ENCODE data around the gene FCER1G.
A peak's percentile ranks its signal among the peaks of the same experiment; 100 is the strongest.
"Not testable (repeated sequence)": the region's sequence is repeated elsewhere in the genome, so short reads cannot be mapped to it uniquely, and the experiment has no call there.

Gene FCER1G

GRCh38 chr1:161235957-161236775 is 21.1 kb downstream of the FCER1G start:
- DNase-seq = no peak

- no peak for DNase-seq
Observed at GRCh38 chr1:161238039-161238473, 23.0 kb downstream of the FCER1G start, which contains the start of gene NR1I3. Gene NR1I3, minus strand, starts transcription at chr1:161238203. Its CDS starts 1,638 bp downstream, at chr1:161236565.

DNA sequence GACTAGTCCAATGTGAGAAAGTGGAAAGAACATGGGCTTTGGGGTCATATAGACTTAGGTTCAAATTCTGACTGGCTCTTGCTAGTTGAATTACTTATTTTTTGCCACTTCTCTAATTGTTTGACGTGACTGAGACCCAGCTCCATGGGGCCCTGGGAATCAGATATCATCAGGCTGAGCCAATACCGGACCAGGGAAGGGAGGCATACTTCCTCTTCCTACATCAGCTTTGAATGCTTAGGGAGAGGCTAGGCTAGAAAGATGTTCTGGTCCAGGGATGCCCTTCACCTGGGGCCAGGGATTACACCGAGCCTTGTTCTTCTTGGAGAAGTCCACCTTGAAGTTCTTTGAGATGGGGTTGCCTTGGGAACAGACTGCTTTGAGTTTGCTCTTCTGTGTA is 26.6 kb downstream of the FCER1G start:
- no peak for DNase-seq

DNA sequence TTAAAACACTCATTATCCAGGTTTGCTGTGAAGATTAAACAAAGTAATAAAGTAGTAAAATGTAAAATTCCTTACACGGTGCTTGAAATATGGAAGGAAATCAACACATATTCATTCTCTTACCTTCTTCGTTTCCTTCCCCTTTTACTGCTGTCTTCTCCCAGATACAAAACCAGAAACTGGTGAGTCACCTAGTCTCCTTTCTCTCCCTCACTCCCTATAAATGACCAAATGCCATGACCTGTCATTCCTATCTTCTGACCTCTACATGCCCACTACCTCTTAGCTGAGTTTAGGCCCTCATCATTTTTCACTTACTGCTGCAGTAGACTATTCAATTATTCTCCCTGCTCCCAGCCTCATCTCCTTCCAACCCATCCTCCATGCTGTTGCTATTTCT is 27.2 kb downstream of the FCER1G start:
- no peak for DNase-seq

GRCh38 chr1:161244888-161245287 is 29.8 kb downstream of the FCER1G start:
- no peak for DNase-seq

DNA sequence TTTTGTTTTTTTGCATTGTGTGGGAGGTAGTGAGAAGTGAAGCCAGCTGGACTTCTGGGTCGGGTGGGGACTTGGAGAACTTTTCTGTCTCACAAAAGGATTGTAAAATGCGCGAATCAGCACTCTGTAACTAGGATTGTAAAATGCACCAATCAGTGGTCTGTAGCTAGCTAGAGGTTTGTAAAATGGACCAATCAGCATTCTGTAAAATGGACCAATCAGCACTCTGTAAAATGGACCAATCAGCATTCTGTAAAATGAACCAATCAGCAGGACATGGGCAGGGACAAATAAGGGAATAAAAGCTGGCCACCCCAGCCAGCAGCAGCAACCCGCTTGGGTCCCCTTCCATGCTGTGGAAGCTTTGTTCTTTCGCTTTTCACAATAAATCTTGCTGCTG is 35.0 kb downstream of the FCER1G start:
- DNase-seq = not testable (repeated sequence)

DNA sequence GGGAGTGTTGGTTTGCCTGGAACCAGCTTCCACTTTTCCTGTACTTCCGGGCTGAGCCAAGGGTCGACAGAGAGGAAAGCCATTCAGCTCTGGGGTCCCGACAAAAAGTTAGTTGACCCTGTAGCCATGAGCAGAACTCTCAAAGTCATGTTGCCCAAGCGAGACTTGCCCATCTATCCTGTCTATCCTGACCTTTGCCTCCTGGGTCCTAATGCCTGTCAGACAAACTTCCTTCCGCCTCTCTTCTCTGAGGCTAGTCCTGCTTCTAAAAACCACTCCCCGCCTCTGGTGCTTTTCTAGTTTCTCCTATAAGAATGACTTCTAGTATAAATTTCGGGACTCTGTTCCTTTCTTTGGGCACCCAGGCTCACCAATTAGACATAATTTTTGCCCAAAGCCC is 35.7 kb downstream of the FCER1G start:
- no peak for DNase-seq

DNA sequence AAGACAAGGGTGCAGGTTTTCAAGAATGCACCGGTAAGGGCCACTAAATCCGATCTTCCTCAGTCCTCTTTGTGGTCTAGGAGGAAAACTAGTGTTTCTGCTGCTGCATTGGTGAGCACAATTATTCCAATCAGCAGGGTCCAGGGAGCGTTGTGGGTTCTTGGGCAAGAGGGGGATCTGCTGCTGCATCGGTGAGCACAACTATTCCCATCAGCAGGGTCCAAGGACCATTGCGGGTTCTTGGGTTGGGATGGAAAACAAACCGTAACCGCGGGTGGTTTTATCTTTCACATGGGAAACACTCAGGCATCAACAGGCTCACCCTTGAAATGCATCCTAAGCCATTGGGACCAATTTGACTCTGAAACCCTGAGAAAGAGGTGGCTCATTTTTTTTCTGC is 36.5 kb downstream of the FCER1G start:
- no peak for DNase-seq

GRCh38 chr1:161255302-161255701 is 40.2 kb downstream of the FCER1G start:
- not testable (repeated sequence) for DNase-seq

GRCh38 chr1:161255955-161256520 is 40.9 kb downstream of the FCER1G start:
- DNase-seq = not testable (repeated sequence)

- DNase-seq = not testable (repeated sequence)
Observed at GRCh38 chr1:161257109-161257508, 42.0 kb downstream of the FCER1G start.

GRCh38 chr1:161258439-161259344 is 43.6 kb downstream of the FCER1G start, which contains the start of gene PCP4L1:
Gene PCP4L1, plus strand, starts transcription at chr1:161258745. Its CDS starts 230 bp downstream, at chr1:161258975.
- DNase-seq = peak in 2 of 4 experiments; percentile 4 to 12

GRCh38 chr1:161259345-161259702 is 44.2 kb downstream of the FCER1G start:
- DNase-seq = no peak

DNA sequence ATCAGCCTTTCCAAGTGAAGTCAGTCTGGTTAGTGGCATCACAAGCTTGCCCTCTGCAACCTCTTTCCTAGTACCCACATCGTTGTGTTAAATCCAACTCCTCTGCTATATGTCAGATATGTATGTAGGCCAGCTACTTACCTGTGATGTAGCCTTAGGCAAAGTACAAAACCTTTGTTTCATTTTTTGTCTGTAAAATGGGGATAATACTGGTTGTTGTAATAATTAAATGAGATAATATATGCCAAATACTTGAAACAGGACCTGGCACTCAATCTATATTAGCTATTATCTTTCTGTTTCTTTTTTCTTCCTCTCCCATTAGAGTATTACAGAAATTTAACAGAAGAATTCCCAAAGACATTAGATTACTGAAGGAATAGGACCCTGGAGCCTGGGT is 44.7 kb downstream of the FCER1G start:
- no peak for DNase-seq

DNA sequence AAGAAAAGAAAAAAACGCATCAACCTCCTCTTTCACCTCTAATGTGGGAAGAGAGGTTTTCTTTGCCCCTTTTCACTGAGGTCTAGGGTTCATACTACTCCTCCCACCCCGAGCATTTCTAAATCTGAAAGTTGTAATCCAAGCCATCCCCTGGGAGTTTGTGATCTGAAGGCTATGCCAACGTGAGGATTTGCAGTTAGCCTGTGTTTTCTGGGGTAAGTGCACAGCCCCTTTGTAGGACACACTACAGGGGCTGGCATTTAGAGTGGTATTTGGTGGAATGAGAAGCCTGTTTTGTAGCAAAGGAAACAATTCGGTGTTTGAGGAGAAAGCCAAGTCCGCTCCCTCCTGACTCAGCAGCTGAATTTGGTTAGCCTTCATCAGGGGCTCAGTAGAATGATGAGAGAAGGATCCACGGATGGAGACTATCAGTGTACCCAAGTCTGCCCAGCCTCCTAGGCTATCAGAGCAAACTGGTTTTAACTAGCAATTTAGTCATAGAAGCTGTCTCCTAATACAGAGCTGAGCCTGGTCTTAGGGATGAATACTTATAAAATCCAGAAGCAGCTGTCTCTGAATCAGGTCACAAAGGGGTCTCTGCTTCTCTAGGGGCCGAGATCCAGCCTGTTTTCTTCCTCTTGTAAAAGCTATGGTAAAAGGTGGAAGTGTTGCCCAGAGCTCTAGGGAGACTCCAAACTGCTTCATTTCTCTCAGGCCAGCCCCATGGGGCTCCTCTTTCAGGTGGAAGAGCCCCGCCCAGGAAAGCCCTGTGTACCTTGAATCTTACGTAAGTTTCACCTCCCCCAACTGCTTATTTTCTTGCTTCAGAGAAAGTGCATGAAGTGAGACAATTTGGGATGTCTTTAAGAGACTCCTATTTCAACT is 45.5 kb downstream of the FCER1G start:
- no peak for DNase-seq

DNA sequence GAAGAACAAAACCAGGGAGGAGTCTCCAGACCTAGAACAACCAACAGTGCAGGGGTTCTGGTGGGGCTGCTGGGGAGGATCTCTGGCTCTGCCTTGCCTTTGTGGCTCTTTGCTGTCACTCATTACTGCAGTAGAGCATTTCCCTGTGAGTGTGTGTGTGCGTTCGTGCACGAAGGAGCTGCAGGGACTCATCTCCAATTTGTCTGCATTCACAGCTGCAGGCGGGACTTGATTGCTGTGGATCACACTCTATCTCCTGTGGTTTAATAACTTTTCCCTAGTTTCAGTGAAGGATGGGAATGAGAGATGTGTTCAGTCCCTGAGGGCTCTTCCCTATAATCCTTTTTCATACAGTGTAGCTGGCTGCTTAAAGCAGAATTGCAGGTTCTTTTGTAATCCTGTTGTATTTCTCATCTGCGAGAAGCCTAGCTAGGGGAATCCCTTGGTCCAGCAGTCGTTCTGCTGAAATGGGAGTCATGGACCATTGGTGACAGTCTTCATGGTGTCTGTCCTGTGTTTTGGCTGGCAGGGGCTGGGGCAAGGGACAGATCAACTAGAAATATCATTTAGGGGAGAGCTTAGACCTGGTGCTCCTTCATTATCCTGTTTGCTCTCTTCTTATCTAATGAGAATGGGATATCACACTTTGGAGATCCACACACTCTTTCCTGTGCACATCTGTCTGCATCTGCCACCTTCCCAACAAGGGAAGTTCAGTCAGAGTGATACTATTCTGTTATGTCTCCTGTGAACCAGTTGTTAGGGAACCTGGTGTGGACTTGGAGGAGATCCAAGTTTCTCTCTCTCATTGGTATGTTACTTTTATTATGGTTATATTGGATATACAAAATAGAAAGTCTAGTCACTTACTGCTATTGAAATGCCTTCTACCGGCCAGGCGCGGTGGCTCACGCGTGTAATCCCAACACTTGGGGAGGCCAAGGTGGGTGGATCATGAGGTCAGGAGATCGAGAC is 46.5 kb downstream of the FCER1G start:
- DNase-seq = no peak

GRCh38 chr1:161265305-161265704 is 50.2 kb downstream of the FCER1G start:
- DNase-seq = no peak

DNA sequence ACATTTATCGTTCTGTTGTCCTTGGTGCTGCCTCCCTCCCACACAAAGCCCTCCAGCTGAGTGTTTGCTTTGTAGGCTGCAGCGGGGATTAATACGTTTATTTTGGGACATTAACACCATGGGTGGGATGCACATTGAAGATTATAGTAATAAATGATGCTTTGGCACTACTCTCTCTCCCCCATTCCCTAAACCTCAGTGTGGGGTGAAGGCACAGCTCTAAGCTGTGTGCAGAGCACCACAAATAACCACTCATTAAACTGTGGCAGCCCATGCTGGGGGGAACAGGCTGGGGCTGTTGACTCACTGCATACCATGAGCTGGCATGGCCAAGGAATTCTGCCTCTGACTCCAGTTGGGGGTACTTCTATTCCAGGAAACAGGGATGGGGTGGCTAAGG is 51.1 kb downstream of the FCER1G start:
- no peak for DNase-seq

- DNase-seq = no peak
Observed at GRCh38 chr1:161266836-161267235, 51.7 kb downstream of the FCER1G start.

GRCh38 chr1:161267321-161267720 is 52.2 kb downstream of the FCER1G start:
- DNase-seq = no peak
